Right lobe of liver (tissue), 6 donors: Measurements from ENCODE around the gene SLC13A5. TPM values are rescaled to one million over a fixed set of nuclear protein-coding genes. Genes with fewer than 3 reads are reported as not detected.

Experiments used
- ATAC-seq, 4 donors: fragments of 200-7000 bp; cut with Tn5 transposase; one replicate each; pipeline ENCODE4 v1.9.1; 2020; ENCODE audit warnings: mild to moderate bottlenecking in 4 of 4, moderate library complexity in 4 of 4
- DNase-seq, 3 donors: peaks; one replicate each; pipeline ENCODE4 v3.0.0-alpha.2; 2020
- H3K27ac ChIP-seq, 3 donors: fragments of 200-600 bp; one replicate each; pipeline ENCODE4 v1.8.0; 2022
- H3K27me3 ChIP-seq, 2 donors: fragments of 200-600 bp; one replicate each; pipeline ENCODE4 v1.8.0; 2022
- H3K36me3 ChIP-seq, 4 donors: fragments of 200-600 bp; sonication (generic) in 1 of 4; one replicate each; pipeline versions ENCODE4 v1.5.1 to v1.8.0; 2017 to 2022; ENCODE audit warnings: control low read depth in 1 of 4
- H3K4me1 ChIP-seq, 4 donors: fragments of 200-600 bp; sonication (generic) in 1 of 4; one replicate each; pipeline versions ENCODE4 v1.5.1 to v1.8.0; 2017 to 2022; ENCODE audit warnings: control low read depth in 1 of 4
- H3K4me3 ChIP-seq, 3 donors: fragments of 200-600 bp; one replicate each; pipeline ENCODE4 v1.8.0; 2022
- H3K9me3 ChIP-seq, 4 donors: fragments of 200-600 bp; sonication (generic) in 1 of 4; one replicate each; pipeline versions ENCODE4 v1.5.1 to v1.8.0; 2017 to 2022; ENCODE audit warnings: control low read depth in 1 of 4
- POLR2A ChIP-seq: fragments of 450-650 bp; IDR thresholded peaks from one replicate; pipeline ENCODE4 v1.6.1; 2017; ENCODE audit warnings: antibody characterized with exemption, mild to moderate bottlenecking
- WGBS: methylation state at CpG from one replicate; pipeline ENCODE4 v1.1.6; 2018; ENCODE audit warnings: low coverage, low lambda C conversion rate; ENCODE audit not compliant: insufficient coverage; ENCODE audit errors: missing lambda C conversion rate; 5-methylcytosine and 5-hydroxymethylcytosine counted together
- intact Hi-C, 2 donors: fragments of 100-400 bp; cut with DNase I; formaldehyde crosslinking; loops; one replicate each; pipeline versions ENCODE4 v1.11.2 to v1.14.1; 2022
- total RNA-seq, 6 experiments: library from RNA; depleted of rRNA in 2 of 6; stranded (reverse); fragments of >200 nt in 2 of 6; fragmentation: NEBNext Ultra II Directional in 3 of 6; extraction: Animal tissue kit (Norgen Biotek cat#: 25700) in 3 of 6; gene quantifications; one replicate each; pipeline versions ENCODE4 v1.1.0 to v1.2.4, GENCODE V29; 2016 to 2023
- TF ChIP-seq, protein P1 (sequence below), 4 donors: fragments of 200-600 bp in 3 of 4; fragments of 450-650 bp in 1 of 4; IDR thresholded peaks; one replicate each; pipeline versions ENCODE4 v1.5.1 to v1.8.0; 2016 to 2022; ENCODE audit warnings: antibody characterized with exemption in 4 of 4, mild to moderate bottlenecking in 2 of 4
- donor health status: DM: no; HTN: yes; CAD: no.
- donor health status: DM: no; HTN: no; CAD: no.
- donor health status: DM: no; HTN: no; CAD: no.
- donor health status: DM: no; HTN: yes; CAD: no.
- donor health status: DM: no; HTN: yes; CAD: no.

SLC13A5 gene
- total RNA-seq, 6 experiments from 2014 or later = 142 to 383 (median 264) TPM

DNA sequence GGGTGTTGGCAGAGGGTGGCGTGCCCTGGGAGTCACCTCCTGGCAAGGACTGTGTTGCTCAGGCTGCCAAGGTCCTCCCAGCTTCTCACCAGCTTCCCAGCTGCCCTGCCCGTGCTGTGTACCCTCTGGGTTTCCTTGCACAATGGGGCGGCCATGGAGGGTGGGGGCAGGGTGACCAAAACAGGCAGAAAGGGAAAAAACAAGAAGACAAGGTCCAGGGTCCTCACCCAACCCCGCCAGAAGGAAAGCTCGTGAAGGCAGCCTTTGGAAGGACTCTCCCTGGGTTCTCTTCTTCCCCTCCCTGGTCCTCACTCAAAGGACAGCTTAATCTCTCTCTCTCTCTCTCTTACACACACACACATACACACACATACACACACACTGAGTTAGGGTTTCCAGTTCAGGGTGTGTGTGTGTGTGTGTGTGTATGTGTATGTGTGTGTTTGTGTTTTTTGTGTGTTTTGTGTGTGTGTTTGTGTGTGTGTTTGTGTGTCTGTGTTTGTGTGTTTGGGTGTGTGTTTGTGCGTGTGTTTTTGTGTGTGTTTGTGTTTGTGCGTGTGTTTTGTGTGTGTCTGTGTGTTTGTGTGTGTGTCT lies 2.0 kb downstream of the SLC13A5 start:
- DNase-seq (peak; percentile 87 to 96 (median 95)), ATAC-seq (peak; percentile 50 to 66 (median 56))
- H3K36me3 ChIP-seq = no peaks in the 10 kb centered on the region
- H3K9me3 ChIP-seq = no peaks in the 10 kb centered on the region
- peak overlapping the region; percentile 10 to 88 (median 78) for H3K4me3 ChIP-seq
- WGBS = 27% methylated on average over 7 of the region's 7 CpGs
- intact Hi-C loops = no loop called here
- peak overlapping the region; percentile 93 to 97 (median 95) for H3K27ac ChIP-seq
- H3K4me1 ChIP-seq = peaks cover 0 to 44% (median 10%) of the 10 kb centered on the region in 4 donors
- TF ChIP-seq, protein P1, sequence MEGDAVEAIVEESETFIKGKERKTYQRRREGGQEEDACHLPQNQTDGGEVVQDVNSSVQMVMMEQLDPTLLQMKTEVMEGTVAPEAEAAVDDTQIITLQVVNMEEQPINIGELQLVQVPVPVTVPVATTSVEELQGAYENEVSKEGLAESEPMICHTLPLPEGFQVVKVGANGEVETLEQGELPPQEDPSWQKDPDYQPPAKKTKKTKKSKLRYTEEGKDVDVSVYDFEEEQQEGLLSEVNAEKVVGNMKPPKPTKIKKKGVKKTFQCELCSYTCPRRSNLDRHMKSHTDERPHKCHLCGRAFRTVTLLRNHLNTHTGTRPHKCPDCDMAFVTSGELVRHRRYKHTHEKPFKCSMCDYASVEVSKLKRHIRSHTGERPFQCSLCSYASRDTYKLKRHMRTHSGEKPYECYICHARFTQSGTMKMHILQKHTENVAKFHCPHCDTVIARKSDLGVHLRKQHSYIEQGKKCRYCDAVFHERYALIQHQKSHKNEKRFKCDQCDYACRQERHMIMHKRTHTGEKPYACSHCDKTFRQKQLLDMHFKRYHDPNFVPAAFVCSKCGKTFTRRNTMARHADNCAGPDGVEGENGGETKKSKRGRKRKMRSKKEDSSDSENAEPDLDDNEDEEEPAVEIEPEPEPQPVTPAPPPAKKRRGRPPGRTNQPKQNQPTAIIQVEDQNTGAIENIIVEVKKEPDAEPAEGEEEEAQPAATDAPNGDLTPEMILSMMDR (IDR thresholded peaks at IDR 0.05) = no peak
- TF ChIP-seq POLR2A = peak; percentile 4
- H3K27me3 ChIP-seq = no peaks in the 10 kb centered on the region

DNA sequence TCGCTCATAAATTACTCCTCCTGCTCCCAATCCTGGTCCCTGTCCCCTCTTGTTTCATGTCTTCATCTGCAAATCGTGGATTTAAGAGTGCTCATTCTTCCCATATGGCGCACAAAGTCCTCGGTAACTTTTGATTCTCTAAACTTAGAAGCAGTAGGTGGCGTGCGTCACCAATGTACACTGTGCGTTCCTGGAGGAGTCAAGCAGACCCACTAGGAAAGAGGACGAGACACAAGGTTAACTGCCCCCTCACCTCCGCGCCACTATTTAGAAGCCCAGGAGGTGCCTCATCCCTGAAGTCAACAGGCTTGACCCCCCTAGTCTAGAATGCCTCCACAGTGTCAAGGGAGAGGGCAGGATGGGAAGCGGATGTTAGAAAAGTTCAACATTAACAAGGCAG lies 2.9 kb downstream of the SLC13A5 start:
- no peak for TF ChIP-seq POLR2A
- TF ChIP-seq, protein P1 (IDR thresholded peaks at IDR 0.05) = peak in 2 of 4 donors; percentile 6 to 28
- Histone ChIP-seq H3K27ac (peak overlapping the region; percentile 93 to 97 (median 95)), H3K4me3 (peak overlapping the region; percentile 10 to 88 (median 78)), H3K4me1 (peaks cover 0 to 50% (median 13%) of the 10 kb centered on the region in 4 donors), H3K9me3 (no peaks in the 10 kb centered on the region), H3K36me3 (peaks cover 0 to 7% (median 1%) of the 10 kb centered on the region in 4 donors), H3K27me3 (no peaks in the 10 kb centered on the region)
- intact Hi-C loops = no loop called here
- ATAC-seq = peak in 2 of 4 donors; percentile 1 to 5
- 19% methylated on average over 11 of the region's 11 CpGs for WGBS
- no peak for DNase-seq

DNA sequence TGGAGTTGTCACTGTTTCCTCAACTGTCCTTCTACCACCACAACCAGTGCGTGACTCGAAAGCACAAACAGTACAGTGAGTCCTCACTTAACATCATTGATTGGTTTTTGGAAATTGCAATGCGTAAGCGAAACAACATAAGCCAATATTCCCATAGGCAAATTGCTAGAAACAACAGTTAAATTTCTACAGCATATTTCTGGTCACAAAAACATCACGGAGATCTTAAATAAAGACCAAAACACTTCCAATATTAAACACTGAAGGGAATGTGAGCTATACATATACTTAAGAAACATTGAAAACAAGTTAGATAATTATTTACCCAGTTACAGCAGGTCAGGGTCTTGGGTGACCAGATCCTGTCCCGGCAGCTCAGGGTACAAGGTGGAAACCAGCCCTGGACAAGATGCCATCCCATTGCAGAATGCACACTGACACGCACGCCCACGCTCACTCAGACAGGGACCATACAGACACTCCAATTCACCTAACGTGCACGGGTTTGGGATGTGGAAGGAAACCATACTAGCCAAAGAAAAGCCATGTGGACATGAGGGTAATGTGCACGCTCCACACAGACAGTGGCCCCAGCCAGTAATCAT lies 4.7 kb downstream of the SLC13A5 start:
- H3K4me1 ChIP-seq = peaks cover 0 to 59% (median 22%) of the 10 kb centered on the region in 4 donors
- H3K27me3 ChIP-seq = no peaks in the 10 kb centered on the region
- H3K4me3 ChIP-seq = peak overlapping the region in 2 of 3 donors; percentile 78 to 88
- DNase-seq (peak in 2 of 3 donors; percentile 76 to 81), ATAC-seq (peak; percentile 1 to 6 (median 2))
- H3K27ac ChIP-seq = peak overlapping the region; percentile 63 to 97 (median 95)
- intact Hi-C loops = loop anchor here in 1 of 2 donors (10.0 kb wide), 1 partner anchor 86 kb away; no protein-coding TSS in a partner anchor
- TF ChIP-seq, protein P1 (IDR thresholded peaks at IDR 0.05) = no peak
- peak; percentile 16 for TF ChIP-seq POLR2A
- peaks cover 0 to 11% (median 4%) of the 10 kb centered on the region in 4 donors for H3K36me3 ChIP-seq
- H3K9me3 ChIP-seq = no peaks in the 10 kb centered on the region
- 31% methylated on average over 12 of the region's 12 CpGs for WGBS

DNA sequence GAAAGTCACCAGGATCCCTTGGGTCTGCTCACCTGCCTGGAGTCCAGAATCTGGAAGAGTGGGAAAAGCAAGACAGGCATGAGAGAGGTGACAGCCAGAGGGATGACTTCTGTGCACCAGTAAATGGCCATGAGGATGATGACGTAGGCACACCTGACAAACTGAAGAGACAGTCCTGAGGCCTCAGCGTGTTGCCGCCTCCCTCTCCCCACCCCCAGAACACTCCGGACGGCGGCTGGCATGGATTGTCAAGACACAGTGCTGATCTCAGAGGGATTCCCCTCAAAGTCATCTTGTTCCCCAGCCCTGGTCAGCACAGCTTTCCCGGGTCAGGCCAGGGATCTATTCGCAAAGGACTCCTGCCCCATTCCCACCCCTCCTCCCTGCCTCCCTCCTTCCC lies 6.2 kb downstream of the SLC13A5 start:
- DNase-seq = peak in 1 of 3 donors; percentile 33
- ATAC-seq = no peak

More for the DNA sequence above, 6.2 kb downstream of the SLC13A5 start:
- Histone ChIP-seq H3K27me3 (no peaks in the 10 kb centered on the region), H3K27ac (peak overlapping the region; percentile 47 to 97 (median 95)), H3K4me3 (no peak overlapping the region), H3K36me3 (peaks cover 0 to 15% (median 6%) of the 10 kb centered on the region in 4 donors), H3K9me3 (no peaks in the 10 kb centered on the region), H3K4me1 (peaks cover 0 to 74% (median 33%) of the 10 kb centered on the region in 4 donors)
- intact Hi-C loops = loop anchor here in 1 of 2 donors (10.0 kb wide), 1 partner anchor 88 kb away; no protein-coding TSS in a partner anchor
- WGBS = 45% methylated on average over 2 of the region's 8 CpGs
- TF ChIP-seq, protein P1 (IDR thresholded peaks at IDR 0.05) = no peak
- TF ChIP-seq POLR2A = no peak
